GM10266 (cell line): Measurements from ENCODE around the gene PCDHGC5.

Source experiments
- DNase-seq: peaks from one replicate; pipeline ENCODE4 v3.0.0; 2012; ENCODE audit errors: extremely low spot score
- TF ChIP-seq, protein P1 (sequence below): IDR thresholded peaks from 2 replicates; pipeline ENCODE4 v1.5.1; 2012; ENCODE audit warnings: mild to moderate bottlenecking, low read depth; ENCODE audit not compliant: control insufficient read depth, insufficient read depth; ENCODE audit errors: missing control alignments

PCDHGC5 gene

DNA sequence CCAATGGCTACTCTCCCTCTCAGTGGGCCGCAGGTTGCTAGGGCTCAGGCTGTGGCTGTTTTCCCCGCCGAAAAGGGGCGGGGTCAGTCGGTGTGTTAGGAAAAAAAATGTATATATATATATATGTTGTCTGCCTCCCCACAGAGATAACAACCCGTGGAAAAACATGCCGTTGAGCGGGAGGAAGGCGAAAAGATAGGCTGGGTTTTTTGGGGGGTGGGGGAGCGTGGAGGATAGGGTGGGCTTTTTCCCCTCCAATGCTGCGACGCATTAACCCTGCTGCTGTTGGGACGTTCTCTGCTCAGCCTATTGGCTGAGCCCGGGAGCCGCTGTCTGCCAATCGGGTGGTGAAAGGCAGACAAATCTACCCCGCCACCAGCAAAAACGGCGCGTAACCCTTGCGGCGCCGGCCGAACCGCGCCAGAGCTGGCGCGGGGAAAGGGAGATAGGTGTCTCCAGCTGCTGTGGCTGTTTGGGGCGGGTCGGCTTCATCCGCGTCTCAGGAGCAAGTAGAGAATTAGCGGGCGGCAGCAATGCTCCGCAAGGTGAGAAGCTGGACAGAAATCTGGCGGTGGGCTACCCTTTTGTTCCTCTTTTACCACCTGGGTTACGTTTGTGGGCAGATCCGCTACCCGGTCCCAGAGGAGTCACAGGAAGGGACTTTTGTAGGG is 4.1 kb upstream of the PCDHGC5 start, which contains the start of gene PCDHGC4:
TSS of gene PCDHGC4 (plus strand) at position 390 of the 671 bp plus-strand sequence. CDS start at position 534, 144 bp downstream.
- DNase-seq: no peak
- TF ChIP-seq, protein P1, sequence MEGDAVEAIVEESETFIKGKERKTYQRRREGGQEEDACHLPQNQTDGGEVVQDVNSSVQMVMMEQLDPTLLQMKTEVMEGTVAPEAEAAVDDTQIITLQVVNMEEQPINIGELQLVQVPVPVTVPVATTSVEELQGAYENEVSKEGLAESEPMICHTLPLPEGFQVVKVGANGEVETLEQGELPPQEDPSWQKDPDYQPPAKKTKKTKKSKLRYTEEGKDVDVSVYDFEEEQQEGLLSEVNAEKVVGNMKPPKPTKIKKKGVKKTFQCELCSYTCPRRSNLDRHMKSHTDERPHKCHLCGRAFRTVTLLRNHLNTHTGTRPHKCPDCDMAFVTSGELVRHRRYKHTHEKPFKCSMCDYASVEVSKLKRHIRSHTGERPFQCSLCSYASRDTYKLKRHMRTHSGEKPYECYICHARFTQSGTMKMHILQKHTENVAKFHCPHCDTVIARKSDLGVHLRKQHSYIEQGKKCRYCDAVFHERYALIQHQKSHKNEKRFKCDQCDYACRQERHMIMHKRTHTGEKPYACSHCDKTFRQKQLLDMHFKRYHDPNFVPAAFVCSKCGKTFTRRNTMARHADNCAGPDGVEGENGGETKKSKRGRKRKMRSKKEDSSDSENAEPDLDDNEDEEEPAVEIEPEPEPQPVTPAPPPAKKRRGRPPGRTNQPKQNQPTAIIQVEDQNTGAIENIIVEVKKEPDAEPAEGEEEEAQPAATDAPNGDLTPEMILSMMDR: no peak

DNA sequence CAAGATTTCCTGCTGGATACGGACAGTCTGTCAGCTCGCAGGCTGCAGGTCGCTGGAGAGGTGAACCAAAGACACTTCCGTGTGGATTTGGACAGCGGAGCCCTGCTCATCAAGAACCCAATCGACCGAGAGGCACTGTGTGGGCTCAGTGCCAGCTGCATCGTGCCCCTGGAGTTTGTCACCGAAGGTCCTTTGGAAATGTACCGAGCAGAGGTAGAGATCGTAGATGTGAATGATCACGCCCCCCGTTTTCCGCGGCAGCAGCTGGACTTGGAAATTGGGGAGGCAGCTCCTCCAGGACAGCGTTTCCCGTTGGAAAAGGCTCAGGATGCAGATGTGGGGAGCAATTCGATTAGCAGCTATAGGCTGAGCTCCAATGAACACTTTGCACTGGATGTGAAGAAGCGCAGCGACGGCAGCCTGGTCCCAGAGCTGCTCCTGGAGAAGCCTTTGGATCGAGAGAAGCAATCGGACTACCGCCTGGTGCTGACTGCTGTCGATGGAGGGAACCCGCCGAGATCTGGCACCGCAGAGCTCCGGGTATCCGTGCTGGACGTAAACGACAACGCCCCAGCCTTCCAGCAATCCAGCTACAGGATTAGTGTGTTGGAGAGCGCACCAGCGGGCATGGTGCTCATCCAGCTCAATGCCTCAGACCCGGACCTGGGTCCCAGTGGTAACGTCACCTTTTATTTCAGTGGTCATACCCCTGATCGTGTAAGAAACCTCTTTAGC is 3.4 kb upstream of the PCDHGC5 start:
- TF ChIP-seq, protein P1: no peak
- no peak for DNase-seq

DNA sequence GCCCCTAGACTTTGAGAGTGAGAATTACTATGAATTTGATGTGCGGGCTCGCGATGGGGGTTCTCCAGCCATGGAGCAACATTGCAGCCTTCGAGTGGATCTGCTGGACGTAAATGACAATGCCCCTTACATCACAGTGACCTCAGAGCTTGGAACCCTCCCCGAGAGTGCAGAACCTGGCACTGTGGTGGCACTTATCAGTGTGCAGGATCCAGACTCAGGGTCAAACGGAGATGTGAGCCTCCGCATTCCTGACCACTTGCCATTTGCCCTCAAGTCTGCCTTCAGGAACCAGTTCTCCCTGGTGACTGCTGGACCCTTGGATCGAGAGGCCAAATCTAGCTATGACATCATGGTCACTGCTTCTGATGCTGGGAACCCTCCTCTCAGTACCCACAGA is 2.8 kb upstream of the PCDHGC5 start:
- DNase-seq: no peak
- TF ChIP-seq, protein P1: no peak

DNA sequence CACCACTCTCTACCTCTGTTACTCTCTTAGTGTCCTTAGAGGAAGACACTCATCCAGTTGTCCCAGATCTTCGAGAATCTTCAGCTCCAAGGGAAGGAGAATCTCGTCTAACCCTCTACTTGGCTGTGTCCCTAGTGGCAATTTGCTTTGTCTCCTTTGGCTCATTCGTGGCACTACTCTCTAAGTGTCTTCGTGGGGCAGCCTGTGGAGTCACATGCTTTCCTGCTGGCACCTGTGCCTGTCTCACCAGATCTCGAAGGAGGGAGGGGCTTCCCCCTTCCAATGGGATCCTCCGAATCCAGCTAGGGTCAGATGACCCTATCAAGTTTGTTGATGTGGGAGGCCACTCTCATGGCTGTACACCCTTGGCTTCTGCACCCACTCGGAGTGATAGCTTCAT is 1.8 kb upstream of the PCDHGC5 start:
- DNase-seq: no peak
- TF ChIP-seq, protein P1: no peak

GRCh38 chr5:141489841-141490240 is 960 bp downstream of the PCDHGC5 start:
- TF ChIP-seq, protein P1: no peak
- no peak for DNase-seq

- TF ChIP-seq, protein P1: no peak
- DNase-seq: no peak
These were observed 1.4 kb downstream of the PCDHGC5 start for GRCh38 chr5:141490271-141490670.

DNA sequence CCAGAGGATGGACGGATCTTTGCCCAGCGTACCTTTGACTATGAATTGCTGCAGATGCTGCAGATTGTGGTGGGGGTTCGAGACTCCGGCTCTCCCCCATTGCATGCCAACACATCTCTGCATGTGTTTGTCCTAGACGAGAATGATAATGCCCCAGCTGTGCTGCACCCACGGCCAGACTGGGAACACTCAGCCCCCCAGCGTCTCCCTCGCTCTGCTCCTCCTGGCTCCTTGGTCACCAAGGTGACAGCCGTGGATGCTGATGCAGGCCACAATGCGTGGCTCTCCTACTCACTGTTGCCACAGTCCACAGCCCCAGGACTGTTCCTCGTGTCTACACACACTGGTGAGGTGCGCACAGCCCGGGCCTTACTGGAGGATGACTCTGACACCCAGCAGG is 1.9 kb downstream of the PCDHGC5 start:
- TF ChIP-seq, protein P1: no peak
- DNase-seq: no peak
